IPS-NIHi7 (cell line): Measurements from ENCODE around the gene GALNT7.
A peak's percentile ranks its signal among the peaks of the same experiment; 100 is the strongest.

Experiments
- DNase-seq: peaks from one replicate; pipeline ENCODE4 v3.0.0; 2012; ENCODE audit warnings: mixed read lengths; ENCODE audit errors: extremely low spot score

Gene GALNT7

DNA sequence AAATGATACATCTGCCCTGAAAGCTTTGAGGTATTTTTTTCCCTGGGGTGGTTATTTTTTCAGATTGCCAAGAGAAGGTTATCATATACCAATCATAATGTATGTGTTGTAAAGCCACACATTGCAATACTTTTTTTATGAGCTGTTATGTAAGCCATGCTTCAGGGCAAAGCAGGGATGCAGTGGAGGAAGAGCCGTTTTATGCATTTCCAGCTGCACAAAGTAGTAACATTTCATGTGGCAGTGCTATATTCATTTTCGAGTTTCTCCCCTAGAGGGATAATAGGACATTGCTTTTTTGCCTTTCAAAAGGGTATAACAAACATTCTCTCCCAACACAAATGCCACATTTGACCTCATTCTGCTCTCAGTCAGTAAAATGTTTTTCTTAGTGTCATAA is 68.5 kb downstream of the GALNT7 start:
- DNase-seq = no peak

DNA sequence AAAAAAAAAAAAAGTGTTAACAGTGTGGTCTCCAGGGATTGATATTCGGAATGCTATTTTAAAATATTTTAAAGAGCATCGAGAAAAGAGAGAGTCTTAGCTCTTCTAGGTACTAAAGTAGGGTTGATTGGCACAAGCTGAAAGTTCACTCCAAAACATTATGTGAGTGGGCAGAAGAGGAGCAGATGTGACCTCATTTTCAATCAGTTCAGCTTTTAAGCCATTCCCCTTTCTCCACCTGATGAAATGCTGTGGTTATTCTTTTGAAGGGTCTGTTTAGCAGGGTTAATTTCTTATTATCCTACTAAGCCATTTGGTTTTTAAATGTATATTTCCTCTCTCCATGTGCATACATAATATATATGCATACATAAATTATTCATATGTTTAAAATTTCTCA is 69.2 kb downstream of the GALNT7 start:
- DNase-seq = no peak

DNA sequence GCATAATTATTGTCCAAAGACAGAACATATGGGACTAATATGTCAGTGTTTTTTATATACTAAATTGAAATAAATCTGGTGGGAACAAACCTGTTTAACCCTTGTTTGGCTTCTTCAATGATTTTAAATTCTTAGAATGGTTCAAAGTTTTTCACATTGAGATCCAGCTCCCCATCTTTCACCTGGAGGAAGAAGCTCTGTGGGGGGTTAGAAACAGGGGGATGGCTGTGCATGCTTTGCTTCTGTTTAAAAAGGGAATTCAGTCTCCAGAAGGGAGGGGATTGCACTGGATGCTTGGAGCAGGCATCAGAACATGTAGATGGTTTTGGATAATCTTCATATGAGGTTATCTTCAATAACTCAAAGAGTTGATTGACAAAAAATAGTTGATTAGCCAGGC is 72.1 kb downstream of the GALNT7 start:
- no peak for DNase-seq

DNA sequence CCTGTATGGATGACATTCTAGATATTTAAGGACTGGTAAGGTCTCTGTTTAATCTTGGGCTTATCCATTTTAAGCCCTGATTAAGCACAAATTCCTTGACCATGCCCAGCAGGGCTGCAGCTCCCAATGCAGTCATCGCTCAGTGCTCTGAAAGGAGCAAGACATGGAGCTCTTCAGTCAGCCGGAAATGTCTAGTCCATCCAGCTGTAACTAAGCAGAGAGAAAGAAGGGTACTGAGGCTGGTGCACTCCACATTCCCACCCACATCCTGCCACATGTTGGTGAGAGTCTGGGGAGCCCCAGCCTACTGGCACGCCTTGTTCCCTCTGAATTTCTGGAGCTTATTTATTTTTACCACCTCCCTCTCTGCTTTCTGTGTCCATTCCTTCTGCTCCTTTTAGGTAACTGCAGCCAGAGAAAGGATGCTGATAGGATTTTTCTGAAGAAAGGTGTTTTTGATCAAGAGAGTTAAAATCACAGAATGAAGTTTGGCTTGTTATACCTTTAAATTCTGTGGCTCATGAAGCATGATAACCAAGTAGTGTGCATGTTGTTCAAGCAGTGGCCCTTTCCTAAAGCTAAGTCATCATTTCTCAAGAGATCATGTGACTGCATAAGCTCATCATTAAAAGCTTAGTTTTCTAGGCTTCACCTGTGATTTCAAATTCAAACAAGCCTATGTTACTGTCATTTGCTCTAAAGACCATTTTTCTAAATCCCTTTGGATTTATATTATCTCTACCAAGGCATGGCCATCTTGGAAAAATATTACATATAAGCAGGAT is 74.0 kb downstream of the GALNT7 start:
- no peak for DNase-seq

DNA sequence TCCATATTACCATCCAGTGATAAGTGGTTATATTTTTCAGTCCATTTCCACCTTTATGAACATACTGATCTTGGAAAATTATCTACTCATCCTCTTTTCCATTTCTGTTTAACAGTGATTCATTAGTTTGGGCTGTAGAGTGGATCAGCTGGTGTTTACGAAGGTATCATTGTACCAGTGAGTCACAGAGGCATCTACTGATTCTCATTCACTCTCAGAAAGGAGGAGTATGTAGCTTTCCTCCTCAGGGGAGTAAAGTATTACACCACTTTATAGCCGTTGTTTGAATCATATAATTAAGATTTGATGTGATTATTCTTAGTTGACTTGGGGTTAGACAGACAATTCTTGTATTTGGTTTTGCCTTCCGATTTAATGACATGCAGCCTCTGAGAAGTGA is 74.7 kb downstream of the GALNT7 start:
- no peak for DNase-seq

DNA sequence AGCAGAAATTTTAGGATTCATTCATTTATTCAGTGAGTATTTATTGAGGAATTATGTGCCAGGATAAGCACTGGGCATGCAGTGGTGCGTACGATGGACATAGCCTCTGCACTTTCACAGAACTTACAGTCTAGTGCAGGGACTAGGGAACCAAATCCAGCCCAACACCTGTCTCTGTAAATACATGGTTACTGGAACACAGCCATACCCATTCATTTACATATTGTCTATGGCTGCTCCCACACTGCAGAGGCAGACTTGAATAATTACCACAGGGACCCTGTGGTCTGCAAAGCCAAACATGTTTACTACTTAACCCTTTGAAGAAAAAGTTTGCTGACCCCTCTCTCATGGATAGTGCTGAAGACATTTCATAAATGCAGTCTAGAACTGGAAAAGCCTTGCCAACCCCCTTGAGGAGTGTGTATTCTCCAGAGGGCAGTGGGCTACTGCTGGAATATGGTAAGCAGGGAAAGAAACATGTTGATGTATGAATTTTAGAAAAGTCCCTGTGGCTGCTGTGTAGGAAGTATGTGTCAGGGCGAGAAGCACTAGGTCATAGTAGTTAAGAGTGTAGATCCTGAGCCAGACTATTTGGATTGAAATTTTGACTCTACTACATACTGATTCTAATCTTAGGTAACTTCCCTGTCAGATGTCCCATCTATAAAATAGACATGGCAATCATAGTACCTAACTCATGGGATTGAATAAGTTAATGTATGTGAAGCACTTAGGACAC is 75.5 kb downstream of the GALNT7 start:
- no peak for DNase-seq

DNA sequence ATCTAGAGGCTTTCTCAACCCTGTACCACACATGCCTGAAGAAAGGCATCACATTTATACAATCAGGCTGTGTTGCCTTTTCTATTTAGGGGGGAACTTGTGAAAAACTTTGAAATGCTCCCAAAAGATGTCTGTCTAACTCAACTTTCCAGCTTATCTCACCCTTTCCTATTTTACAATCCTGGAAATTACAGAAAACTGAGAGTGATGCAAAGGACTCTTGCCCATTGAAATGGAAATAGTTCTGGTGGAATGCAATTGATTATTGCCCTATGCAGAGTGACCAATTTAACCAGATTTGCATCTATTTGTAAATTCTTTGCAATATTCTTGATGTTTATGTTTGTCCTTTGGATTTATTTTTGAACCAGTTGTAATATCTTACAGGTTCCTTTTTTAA is 77.3 kb downstream of the GALNT7 start:
- no peak for DNase-seq

DNA sequence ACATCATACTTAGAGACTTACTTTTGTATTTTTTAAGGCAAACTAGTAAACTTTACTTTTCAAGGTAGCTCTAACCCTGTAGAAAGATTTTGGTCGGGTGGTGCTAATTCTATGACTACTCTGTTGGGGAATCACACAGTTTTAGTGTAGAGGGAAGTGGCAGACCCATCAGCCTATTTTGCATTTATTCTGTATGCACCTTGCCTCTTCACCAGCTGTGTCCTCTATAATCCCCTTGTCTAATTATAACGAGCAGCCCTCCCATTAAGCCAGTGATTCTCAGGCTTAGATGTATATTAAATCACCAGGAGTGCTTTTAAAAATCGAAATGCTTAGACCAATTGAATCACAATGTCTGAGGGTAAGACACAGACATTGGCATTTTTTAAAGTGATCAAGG is 78.1 kb downstream of the GALNT7 start:
- no peak for DNase-seq

DNA sequence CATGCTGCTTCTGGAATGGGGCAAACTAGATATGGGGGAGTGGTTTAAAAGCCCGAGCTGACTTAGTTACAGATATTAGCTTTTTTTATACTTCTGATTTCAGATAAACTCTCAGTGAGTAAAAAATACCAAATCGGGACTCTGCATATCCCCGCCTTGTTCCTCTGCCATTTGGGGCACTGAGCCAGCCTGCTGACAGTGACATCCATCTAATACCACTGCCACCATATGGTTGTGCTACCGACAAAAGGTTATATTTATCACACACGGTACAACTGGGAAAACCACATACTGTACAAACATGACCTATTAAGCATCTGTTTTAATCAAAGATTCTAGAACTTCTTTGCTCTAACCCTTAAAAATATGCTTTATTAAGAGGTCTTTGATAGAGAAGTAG is 78.7 kb downstream of the GALNT7 start:
- no peak for DNase-seq

DNA sequence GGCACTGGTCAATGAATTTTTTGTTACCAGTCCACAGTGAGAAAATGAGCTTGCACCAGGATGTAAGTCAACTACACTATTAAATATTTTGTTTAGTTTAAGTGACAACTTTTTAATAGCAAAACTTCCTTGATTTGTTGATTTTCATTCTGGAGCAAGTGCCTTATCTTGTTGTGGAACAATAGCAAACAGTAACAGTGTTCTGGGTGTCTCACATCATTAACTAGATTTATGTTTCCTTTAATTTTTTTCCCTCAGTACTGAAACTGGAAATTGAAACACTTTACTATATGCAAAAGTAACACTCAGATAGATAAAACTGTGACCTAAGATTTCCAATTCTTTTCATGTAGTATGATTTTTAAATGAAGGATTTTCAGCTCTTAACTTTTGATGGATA is 80.1 kb downstream of the GALNT7 start:
- no peak for DNase-seq

DNA sequence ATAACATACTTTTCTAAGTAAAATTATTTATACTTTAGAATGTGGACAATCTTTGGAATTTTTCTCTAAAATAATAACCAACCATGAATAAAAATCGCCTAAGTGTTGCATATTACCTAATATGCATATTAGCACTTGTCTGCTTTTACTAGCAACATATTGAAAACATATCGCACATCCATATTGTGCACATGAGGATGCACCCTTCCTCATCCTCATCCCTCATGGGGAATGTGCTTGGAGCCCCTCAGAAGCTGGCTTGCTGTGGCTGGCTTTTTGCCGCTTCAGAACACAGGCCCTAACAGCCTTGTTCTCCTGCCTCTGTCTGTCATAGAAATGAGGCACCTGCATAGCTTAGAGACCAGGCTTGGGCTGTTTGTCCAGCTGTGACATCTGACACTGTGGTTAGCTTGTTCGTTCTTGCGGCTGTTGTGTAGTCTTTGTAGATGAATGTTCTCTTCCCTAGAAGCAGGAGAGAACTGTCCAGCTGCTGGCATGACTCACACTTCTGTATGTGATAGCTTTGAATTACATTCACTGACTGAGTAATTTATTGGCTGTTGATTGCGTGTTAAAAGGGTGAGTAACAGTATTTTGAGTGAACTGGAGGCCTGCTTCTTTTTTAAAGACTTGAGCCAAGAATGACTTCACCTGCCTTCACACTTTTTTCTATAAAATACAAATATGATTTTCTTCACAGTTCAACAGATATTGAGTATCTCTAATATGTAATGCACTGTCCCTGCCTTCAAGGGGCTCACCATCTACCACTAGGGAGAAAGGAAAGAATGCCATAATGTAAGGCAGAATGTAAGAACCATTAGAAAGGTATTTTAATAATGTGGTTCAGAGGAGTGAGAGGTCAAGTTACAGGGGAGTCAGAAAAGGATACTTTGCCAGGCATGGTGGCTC is 83.7 kb downstream of the GALNT7 start:
- no peak for DNase-seq

DNA sequence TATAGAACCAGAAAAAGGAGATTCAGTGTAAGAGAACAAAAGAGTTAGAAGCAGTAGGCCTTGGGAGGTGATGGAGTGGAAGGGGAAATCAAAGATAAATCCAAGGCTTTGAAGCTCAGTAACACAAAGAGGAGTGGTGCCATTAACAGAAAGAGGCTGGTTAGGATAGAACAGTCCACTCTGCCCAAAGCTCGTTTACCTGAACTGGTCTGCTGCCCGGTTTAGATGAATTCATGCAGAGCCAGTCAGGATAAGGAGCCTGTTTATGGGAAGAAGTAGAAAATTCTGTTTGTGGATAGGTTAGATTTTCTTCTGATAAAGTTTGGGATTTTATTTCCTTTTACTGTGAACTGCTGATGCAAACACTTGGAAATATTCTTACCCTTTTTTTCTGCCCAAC is 85.0 kb downstream of the GALNT7 start:
- DNase-seq = no peak

DNA sequence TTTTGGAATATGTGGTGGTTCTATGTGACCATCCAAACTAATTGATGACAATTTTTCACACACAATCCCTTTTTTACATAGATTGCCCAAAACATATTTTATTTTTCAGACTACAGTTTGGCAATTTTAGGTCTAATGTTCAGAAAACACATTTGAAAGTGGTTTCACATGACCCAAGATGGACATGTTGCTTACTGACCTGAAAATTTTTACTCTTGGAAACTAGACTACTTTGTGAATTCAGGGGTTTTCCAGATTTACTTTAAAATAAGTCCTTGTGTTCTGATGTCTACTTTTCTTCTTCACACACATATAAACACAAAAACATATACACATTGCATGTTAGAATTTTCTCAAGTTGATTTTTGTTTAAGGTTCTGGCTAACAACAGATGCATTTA is 86.0 kb downstream of the GALNT7 start:
- DNase-seq = no peak

DNA sequence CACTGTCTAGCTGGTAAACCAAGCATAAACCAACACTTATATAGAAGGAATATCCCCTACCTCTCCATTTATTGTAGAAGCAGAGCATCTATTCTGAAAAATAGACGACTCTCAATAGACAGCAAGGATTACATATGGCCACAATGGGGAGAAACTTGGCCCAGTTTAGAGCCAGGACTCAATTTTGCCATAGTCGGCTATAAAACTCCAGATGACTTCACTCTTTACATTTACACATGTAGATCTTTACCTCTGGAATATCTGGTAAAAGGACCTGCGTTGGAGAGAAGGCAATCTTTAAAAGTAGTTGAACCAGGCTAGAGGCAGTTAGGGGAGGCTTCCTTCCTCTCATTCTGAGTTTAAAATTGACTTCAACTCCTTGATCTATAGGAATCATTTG is 88.2 kb downstream of the GALNT7 start:
- DNase-seq = no peak

DNA sequence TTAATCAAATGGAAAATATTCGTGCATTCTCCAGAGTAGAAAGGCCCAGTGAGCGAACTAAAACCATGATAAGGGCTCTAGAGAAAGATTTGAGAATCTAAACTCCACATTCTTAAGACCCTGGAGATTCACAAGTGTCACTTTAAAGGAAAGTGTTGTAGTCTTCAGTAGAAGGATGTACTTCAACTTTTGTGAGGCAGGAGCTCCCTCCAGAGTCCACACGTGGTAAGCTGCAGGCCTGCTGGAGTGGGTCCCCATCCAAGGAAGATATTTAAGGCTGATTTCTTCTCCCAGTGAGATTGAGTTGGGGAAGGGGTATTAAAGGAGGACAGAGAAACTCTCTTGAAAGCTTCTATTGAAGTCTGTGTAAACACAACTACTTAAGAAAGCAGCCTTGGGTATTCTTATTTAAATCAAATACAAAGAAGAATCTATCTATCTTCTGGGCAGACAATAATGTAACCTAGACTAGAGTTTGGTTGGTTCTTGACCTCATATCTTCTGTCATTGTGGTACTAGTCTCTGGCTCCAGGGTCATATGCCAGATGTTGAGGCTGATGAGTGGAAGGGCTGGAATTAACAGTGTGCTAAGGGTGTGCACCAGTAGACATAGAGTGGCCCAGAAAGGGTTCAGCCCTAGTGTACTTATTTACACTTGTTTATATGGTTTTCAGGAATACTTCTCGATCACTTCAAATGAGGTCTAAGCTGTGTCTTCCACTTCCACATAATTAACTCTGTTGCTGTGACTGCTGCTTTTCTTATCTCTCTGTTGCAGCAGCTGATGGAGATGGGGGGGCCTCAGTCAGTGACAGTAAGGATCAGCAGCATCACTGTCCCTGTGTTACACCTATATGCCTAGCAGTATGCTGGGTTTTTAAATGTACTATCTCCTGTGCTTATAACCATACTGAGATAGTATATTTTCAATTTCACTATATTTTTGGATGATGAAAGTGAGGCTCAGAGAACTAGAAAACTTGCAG is 89.4 kb downstream of the GALNT7 start:
- DNase-seq = peak; percentile 73

DNA sequence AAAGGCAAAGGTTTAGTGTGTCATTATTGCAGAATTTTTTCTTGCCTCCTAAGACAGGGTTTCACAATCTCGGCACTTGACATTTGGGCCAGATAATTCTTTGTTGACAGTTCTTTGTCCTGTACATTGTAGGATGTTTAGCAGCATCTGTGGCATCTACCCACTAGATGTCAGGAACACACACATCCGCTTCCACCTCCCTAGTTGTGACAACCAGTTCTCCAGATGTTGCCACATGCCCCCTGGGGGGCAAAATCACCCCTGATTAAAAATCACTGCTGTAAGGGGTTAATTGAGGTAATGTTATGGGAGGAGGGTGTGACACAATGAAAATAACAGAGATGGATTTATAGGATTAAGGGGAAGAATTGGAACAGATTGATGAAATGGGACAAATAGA is 90.3 kb downstream of the GALNT7 start:
- no peak for DNase-seq

DNA sequence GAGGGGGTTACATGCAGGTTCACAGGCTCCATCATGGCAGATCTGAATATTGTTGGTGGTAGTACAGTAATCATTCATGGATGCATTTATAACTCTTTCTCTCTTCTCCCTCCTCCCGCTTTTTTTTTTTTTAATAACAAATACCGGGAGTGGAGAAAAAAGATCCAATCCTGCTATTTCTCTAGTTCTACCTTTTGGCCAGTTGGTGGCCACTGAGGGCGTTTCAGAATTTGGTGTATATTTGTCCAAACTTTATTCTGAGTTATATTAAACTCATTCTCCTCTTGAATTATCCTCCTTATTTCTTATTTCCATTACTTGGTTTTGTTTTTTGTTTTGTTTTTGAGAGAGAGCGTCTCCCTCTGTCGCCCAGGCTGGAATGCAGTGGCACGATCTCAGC is 90.7 kb downstream of the GALNT7 start:
- DNase-seq = no peak

DNA sequence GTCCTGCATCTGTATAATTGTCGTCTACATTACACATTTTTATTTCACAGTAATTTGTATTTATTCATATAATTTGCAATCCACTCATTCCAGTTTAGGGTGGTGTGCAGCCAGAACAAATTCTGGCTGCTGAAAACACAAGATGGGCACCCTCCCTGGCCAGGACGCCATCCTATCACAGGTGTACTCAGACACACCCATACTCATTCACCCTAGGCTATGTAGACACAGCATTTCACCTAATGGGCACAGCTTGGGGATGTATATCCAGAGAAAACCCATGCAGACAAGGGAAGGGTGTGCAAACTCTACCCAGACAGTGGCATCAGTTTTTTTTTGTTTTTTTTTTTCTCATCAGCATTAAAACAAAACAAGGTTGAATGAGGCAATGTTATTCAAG is 92.4 kb downstream of the GALNT7 start:
- DNase-seq = no peak

DNA sequence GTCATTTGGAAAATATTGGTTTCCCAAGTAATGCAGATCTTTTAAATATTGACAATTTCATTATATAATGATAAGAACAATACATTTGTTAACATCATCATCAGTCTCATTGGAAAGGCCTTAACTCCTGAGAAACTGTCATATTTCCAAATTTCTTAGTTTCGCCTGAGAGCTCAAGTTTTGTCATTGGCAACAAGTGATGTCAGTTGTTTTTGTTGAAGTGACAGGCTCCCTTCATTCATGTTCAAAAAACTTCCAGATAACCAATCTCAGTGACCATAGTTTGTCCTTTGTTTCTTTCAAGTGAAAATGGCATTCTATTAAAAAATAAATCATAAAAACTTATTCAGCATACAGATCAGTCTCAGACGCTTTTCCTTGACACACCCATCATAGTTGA is 93.8 kb downstream of the GALNT7 start:
- no peak for DNase-seq

DNA sequence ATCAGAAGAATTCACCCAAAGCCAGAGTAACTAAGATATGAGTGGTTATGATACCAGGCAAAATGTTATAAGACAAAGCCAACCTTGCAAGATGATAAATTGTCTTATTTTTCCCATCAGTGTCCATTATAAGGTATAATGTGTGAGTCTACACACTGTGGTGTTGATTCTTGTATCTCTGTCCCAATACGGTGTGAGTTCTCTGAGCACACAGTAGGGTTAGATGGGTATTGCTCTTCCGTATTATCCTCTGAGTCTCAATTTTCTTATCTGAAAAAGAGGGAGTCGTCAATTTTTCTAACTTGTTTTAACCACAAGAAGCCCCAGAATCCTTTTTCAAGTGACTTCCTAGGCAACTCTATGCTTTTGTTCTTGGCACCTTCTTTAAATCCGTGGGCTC is 95.6 kb downstream of the GALNT7 start:
- no peak for DNase-seq

DNA sequence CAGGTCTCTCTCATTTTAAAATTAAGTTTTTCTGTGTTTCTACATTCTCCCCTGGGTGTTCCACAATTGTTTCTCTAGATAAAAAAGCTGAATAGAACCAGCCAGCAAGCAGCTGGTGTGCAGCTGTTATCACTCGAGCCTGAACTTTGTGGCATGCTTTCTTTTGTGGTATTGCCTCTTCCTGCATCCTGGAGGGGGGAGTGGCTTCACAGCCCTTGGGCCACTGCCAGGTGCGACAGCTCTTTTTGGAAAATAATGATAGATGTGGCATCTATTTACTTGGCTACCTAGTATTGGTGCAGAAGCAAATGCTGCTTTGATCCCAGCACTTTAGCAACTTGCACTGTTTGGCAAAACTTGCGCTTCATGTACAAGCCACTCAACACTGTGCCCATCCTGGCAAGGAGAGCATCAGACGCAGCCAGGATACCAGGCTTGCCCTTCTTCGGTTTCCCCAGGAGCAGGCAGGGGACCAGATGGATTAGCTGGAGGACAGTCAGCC is 96.1 kb downstream of the GALNT7 start:
- no peak for DNase-seq
